Tibial artery (tissue), 4 donors: Measurements from ENCODE around the gene C2orf69.

Source experiments
- DNase-seq, 2 donors: peaks; one replicate each; pipeline ENCODE4 v3.0.0-alpha.2; 2019
- H3K27ac ChIP-seq, 2 donors: fragments of 200-600 bp; sonication (generic) in 1 of 2; 1 replicate in 1 of 2; 2 replicates in 1 of 2; pipeline ENCODE4 v1.5.1; 2018 to 2019; ENCODE audit warnings: mild to moderate bottlenecking in 1 of 2
- H3K27me3 ChIP-seq, 2 donors: fragments of 200-600 bp; sonication (generic) in 1 of 2; one replicate each; pipeline versions ENCODE4 v1.5.1 to v1.6.0; 2016 to 2019
- H3K36me3 ChIP-seq, 3 donors: fragments of 200-600 bp; sonication (generic) in 2 of 3; one replicate each; pipeline ENCODE4 v1.5.1; 2016 to 2019; ENCODE audit warnings: mild to moderate bottlenecking in 2 of 3
- H3K4me1 ChIP-seq, 4 donors: fragments of 200-600 bp; sonication (generic) in 2 of 4; 1 replicate in 3 of 4; 2 replicates in 1 of 4; pipeline ENCODE4 v1.5.1; 2016 to 2019
- H3K4me3 ChIP-seq, 2 donors: fragments of 200-600 bp; sonication (generic) in 1 of 2; 1 replicate in 1 of 2; 2 replicates in 1 of 2; pipeline ENCODE4 v1.5.1; 2018 to 2019; ENCODE audit warnings: mild to moderate bottlenecking in 2 of 2
- H3K9me3 ChIP-seq, 3 donors: fragments of 200-600 bp; sonication (generic) in 1 of 3; one replicate each; pipeline ENCODE4 v1.5.1; 2016 to 2019
- intact Hi-C: fragments of 100-400 bp; cut with DNase I; formaldehyde crosslinking; loops from one replicate; pipeline ENCODE4 v1.15.0; 2023; ENCODE audit warnings: low total_unique reads
- TF ChIP-seq, protein P1 (sequence below), 2 experiments: fragments of 200-600 bp in 1 of 2; fragments of 450-650 bp in 1 of 2; IDR thresholded peaks; one replicate each; pipeline ENCODE4 v1.5.1; 2017 to 2019; ENCODE audit warnings: antibody characterized with exemption in 2 of 2, mild to moderate bottlenecking in 1 of 2, moderate library complexity in 1 of 2

The C2orf69 gene

DNA sequence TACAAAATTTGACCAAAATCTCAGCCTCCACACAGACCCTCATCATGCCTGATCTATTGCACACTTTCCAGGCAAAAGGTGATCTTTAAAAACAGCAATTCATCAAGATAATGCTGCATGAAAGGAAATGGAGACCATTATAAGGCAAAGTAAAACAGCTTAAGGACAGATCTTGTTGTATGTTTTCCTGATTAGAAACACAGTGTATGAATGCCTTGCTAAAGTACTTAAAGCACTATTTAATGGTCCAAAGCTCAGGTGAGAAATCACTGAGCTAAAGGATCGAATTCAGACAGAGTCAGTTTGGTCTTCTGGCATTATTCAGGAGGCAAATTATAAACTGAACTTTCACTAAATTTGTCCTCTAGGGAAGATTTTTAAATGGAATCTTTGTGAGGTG, 41.4 kb upstream of the C2orf69 start:
- DNase-seq, result no peak
- Histone ChIP-seq H3K4me3 (no peak overlapping the region), H3K9me3 (peaks cover 0 to 7% (median 6%) of the 10 kb centered on the region in 3 donors), H3K36me3 (no peaks in the 10 kb centered on the region), H3K27me3 (no peaks in the 10 kb centered on the region), H3K27ac (no peak overlapping the region), H3K4me1 (no peaks in the 10 kb centered on the region)
- intact Hi-C loops, result no loop called here
- TF ChIP-seq, protein P1, sequence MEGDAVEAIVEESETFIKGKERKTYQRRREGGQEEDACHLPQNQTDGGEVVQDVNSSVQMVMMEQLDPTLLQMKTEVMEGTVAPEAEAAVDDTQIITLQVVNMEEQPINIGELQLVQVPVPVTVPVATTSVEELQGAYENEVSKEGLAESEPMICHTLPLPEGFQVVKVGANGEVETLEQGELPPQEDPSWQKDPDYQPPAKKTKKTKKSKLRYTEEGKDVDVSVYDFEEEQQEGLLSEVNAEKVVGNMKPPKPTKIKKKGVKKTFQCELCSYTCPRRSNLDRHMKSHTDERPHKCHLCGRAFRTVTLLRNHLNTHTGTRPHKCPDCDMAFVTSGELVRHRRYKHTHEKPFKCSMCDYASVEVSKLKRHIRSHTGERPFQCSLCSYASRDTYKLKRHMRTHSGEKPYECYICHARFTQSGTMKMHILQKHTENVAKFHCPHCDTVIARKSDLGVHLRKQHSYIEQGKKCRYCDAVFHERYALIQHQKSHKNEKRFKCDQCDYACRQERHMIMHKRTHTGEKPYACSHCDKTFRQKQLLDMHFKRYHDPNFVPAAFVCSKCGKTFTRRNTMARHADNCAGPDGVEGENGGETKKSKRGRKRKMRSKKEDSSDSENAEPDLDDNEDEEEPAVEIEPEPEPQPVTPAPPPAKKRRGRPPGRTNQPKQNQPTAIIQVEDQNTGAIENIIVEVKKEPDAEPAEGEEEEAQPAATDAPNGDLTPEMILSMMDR (IDR thresholded peaks at IDR 0.05), result no peak

DNA sequence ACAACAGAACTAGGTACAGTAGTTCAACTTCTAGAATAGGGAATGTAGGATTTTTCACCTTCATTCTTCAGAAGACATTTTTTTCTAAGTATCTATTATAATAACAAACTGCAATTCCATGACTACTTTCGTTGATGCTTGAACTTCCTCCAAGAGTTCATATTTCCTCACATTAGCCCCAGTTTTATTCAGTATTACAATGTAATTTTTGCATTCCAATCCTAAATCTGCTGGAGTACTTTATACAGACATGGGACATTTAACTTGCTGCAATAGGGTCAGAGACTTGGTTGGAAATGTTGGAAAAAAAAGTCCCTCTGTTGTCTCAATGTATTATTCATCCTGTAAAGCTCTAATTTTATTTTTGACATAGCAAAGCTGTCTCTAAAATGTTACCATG, 40.5 kb upstream of the C2orf69 start:
- peaks cover 0 to 9% (median 6%) of the 10 kb centered on the region in 3 donors for H3K9me3 ChIP-seq

GRCh38 chr2:199874209-199874608, 36.9 kb upstream of the C2orf69 start:
- H3K27ac ChIP-seq, result no peak overlapping the region
- no peak overlapping the region for H3K4me3 ChIP-seq
- intact Hi-C loops, result no loop called here
- no peaks in the 10 kb centered on the region for H3K27me3 ChIP-seq
- no peaks in the 10 kb centered on the region for H3K4me1 ChIP-seq
- H3K36me3 ChIP-seq, result no peaks in the 10 kb centered on the region
- DNase-seq, result no peak
- TF ChIP-seq, protein P1 (IDR thresholded peaks at IDR 0.05), result no peak
- H3K9me3 ChIP-seq, result peaks cover 0 to 9% (median 6%) of the 10 kb centered on the region in 3 donors

More for the DNA sequence above, 40.5 kb upstream of the C2orf69 start:
- Histone ChIP-seq H3K27me3 (no peaks in the 10 kb centered on the region), H3K4me3 (no peak overlapping the region), H3K36me3 (no peaks in the 10 kb centered on the region), H3K27ac (no peak overlapping the region), H3K4me1 (no peaks in the 10 kb centered on the region)
- intact Hi-C loops, result no loop called here
- TF ChIP-seq, protein P1 (IDR thresholded peaks at IDR 0.05), result no peak
- DNase-seq, result no peak

DNA sequence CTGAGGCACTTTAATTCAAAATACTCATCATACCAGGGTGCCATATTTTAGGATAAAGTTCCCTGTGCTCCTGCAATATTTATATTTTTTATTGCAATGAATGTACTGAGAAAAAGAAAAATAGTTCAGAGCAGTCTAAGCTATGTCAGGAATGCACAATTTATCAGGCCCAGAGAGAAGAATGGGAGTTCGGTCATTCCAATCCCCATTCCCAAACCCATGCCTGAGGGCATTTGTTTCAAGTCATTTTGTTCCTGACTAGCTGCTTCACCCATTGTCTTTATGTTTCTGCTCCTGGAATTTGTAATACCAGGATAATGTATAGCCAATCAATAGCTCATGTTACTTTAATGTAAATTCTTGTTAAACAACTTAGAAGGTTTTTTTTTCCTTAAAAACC, 35.7 kb upstream of the C2orf69 start:
- H3K36me3 ChIP-seq, result no peaks in the 10 kb centered on the region
- intact Hi-C loops, result no loop called here
- no peak overlapping the region for H3K4me3 ChIP-seq
- H3K27ac ChIP-seq, result no peak overlapping the region
- H3K4me1 ChIP-seq, result no peaks in the 10 kb centered on the region
- H3K9me3 ChIP-seq, result peaks cover 0 to 9% (median 6%) of the 10 kb centered on the region in 3 donors
- no peak for DNase-seq
- TF ChIP-seq, protein P1 (IDR thresholded peaks at IDR 0.05), result no peak
- no peaks in the 10 kb centered on the region for H3K27me3 ChIP-seq

- Histone ChIP-seq H3K27me3 (no peaks in the 10 kb centered on the region), H3K9me3 (no peaks in the 10 kb centered on the region), H3K4me3 (no peak overlapping the region), H3K4me1 (no peaks in the 10 kb centered on the region), H3K27ac (no peak overlapping the region), H3K36me3 (no peaks in the 10 kb centered on the region)
- TF ChIP-seq, protein P1 (IDR thresholded peaks at IDR 0.05), result no peak
- intact Hi-C loops, result no loop called here
- DNase-seq, result no peak
Observed at GRCh38 chr2:199882667-199883066, 28.4 kb upstream of the C2orf69 start.
